Neural cell (in vitro differentiated cells): ENCODE data around the gene TADA2A. TPM values are rescaled to one million over a fixed set of nuclear protein-coding genes. Genes with fewer than 3 reads are reported as not detected.

Experiments
- H2AFZ ChIP-seq: fragments of 200-600, 300-800 bp; sonication (generic), shearing (Covaris generic); 2 replicates; pipeline ENCODE4 v1.6.0; 2014; ENCODE audit warnings: low read depth, mild to moderate bottlenecking, antibody characterized with exemption, low read length, moderate library complexity
- H3F3A ChIP-seq: fragments of 200-600 bp; shearing (Covaris generic); 2 replicates; pipeline ENCODE4 v1.6.1; 2016; ENCODE audit warnings: mild to moderate bottlenecking, moderate library complexity, mixed read lengths, antibody characterized with exemption, low read length; ENCODE audit not compliant: insufficient read depth, poor library complexity, severe bottlenecking
- H3K27ac ChIP-seq: fragments of 200-600, 300-800 bp; sonication (generic), shearing (Covaris generic); 2 replicates; pipeline ENCODE4 v1.5.1; 2014; ENCODE audit warnings: mild to moderate bottlenecking, low read length, moderate library complexity
- H3K27me3 ChIP-seq: fragments of 300-800, 200-600 bp; sonication (generic), shearing (Covaris generic); 2 replicates; pipeline ENCODE4 v1.6.0; 2014; ENCODE audit warnings: mild to moderate bottlenecking, low read depth, low read length, moderate library complexity; ENCODE audit not compliant: insufficient read depth
- H3K36me3 ChIP-seq: fragments of 300-800, 200-600 bp; sonication (generic), shearing (Covaris generic); 2 replicates; pipeline ENCODE4 v1.5.1; 2014; ENCODE audit warnings: mild to moderate bottlenecking, antibody characterized with exemption, low read length, moderate library complexity; ENCODE audit not compliant: insufficient read depth
- H3K4me2 ChIP-seq: fragments of 300-800, 200-600 bp; sonication (generic), shearing (Covaris generic); 2 replicates; pipeline ENCODE4 v1.6.0; 2014; ENCODE audit warnings: mild to moderate bottlenecking, low read length
- H3K4me3 ChIP-seq: fragments of 300-800, 200-600 bp; sonication (generic), shearing (Covaris generic); 2 replicates; pipeline ENCODE4 v1.5.1; 2014; ENCODE audit warnings: mild to moderate bottlenecking, low read length, moderate library complexity
- H3K79me2 ChIP-seq: fragments of 200-600 bp; shearing (Covaris generic); replicated peaks from 2 replicates; pipeline ENCODE4 v1.6.0; 2014; ENCODE audit warnings: mild to moderate bottlenecking, low read length, moderate library complexity; ENCODE audit not compliant: insufficient read depth
- H3K9ac ChIP-seq: fragments of 300-800, 200-600 bp; sonication (generic), shearing (Covaris generic); 2 replicates; pipeline ENCODE4 v1.6.1; 2016; ENCODE audit warnings: mild to moderate bottlenecking, low read length, mixed read lengths
- H3K9me2 ChIP-seq: fragments of 200-600 bp; shearing (Covaris generic); 2 replicates; pipeline ENCODE4 v1.6.1; 2016; ENCODE audit warnings: mild to moderate bottlenecking, low read length, mixed read lengths; ENCODE audit not compliant: insufficient read depth
- H3K9me3 ChIP-seq: fragments of 200-600, 300-800 bp; sonication (generic), shearing (Covaris generic); 2 replicates; pipeline ENCODE4 v1.6.1; 2016; ENCODE audit warnings: mild to moderate bottlenecking, mixed run types, low read length, moderate library complexity, mixed read lengths
- H4K20me1 ChIP-seq: fragments of 200-600 bp; shearing (Covaris generic); 2 replicates; pipeline ENCODE4 v1.6.1; 2016; ENCODE audit warnings: mild to moderate bottlenecking, mixed run types; ENCODE audit not compliant: insufficient read depth
- CTCF ChIP-seq: fragments of 450-650 bp; IDR thresholded peaks from 2 replicates; pipeline ENCODE4 v1.5.1; 2014; ENCODE audit warnings: antibody characterized with exemption, mild to moderate bottlenecking, moderate library complexity; ENCODE audit not compliant: poor library complexity, severe bottlenecking
- EP300 ChIP-seq: fragments of 450-650 bp; conservative IDR thresholded peaks from 2 replicates; pipeline ENCODE4 v1.6.1; 2014; ENCODE audit warnings: antibody characterized with exemption, mild to moderate bottlenecking, moderate library complexity; ENCODE audit not compliant: poor library complexity, severe bottlenecking
- EZH2 ChIP-seq: fragments of 200-600, 300-800 bp; shearing (Covaris generic), sonication (generic); IDR thresholded peaks from 2 replicates; pipeline ENCODE4 v1.6.1; 2014; ENCODE audit warnings: antibody characterized with exemption, low read length, borderline replicate concordance, mild to moderate bottlenecking; ENCODE audit not compliant: insufficient read depth, poor library complexity, severe bottlenecking
- MXI1 ChIP-seq: fragments of 450-650 bp; conservative IDR thresholded peaks from 2 replicates; pipeline ENCODE4 v1.6.1; 2014; ENCODE audit warnings: antibody characterized with exemption, mild to moderate bottlenecking; ENCODE audit not compliant: poor library complexity, severe bottlenecking
- POLR2AphosphoS5 ChIP-seq: IDR thresholded peaks from 2 replicates; pipeline ENCODE4 v1.6.1; 2012
- RAD21 ChIP-seq: fragments of 450-650 bp; conservative IDR thresholded peaks from 2 replicates; pipeline ENCODE4 v1.6.1; 2014; ENCODE audit warnings: antibody characterized with exemption, mild to moderate bottlenecking, moderate library complexity
- SMC3 ChIP-seq: fragments of 450-650 bp; conservative IDR thresholded peaks from 2 replicates; pipeline ENCODE4 v1.6.1; 2014; ENCODE audit warnings: antibody characterized with exemption, mild to moderate bottlenecking, moderate library complexity; ENCODE audit not compliant: poor library complexity
- TAF1 ChIP-seq: IDR thresholded peaks from 2 replicates; pipeline ENCODE4 v1.6.1; 2012; ENCODE audit warnings: low read depth
- polyA plus RNA-seq: library from polyadenylated mRNA; depleted of rRNA; stranded (reverse); fragments of >200 nt; gene quantifications from 2 replicates; pipeline ENCODE4 v1.2.3, GENCODE V29; 2014
- TF ChIP-seq, protein P1 (sequence below): IDR thresholded peaks from 2 replicates; pipeline ENCODE4 v1.6.1; 2012; ENCODE audit warnings: borderline replicate concordance

TADA2A gene
- polyA plus RNA-seq, 1 donor from 2014 or later = 23.5 TPM

DNA sequence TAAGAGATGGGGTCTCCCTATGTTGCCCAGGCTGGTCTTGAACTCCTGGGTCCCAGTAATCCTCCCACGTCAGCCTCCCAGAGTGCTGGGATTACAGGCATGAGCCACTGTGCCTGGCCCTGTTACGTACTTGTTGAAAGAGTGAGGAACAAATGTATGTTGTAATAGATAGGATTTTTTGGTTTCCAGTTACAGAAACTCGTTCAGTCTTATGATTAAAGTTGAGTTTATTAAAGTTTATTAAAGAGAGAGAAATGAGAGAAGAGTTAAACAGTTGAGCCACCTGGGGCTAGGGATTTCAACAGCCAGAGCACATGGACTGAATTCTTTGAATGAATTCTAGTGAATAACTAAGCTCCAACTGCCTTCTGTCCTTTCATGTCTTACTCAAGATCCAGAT is 3.7 kb downstream of the TADA2A start:
- Histone ChIP-seq H3K9me2 (no peaks in the 10 kb centered on the region), H3K4me2 (no peak overlapping the region), H3K27ac (no peak overlapping the region), H3K27me3 (no peaks in the 10 kb centered on the region), H3F3A (no peaks in the 10 kb centered on the region), H3K9me3 (no peaks in the 10 kb centered on the region), H2AFZ (no peak overlapping the region), H3K36me3 (no peaks in the 10 kb centered on the region), H3K79me2 (peaks cover 3% of the 10 kb centered on the region), H3K9ac (no peak overlapping the region), H4K20me1 (no peaks in the 10 kb centered on the region), H3K4me3 (no peak overlapping the region)
- TF ChIP-seq CTCF = no peak
- no peak for TF ChIP-seq EZH2
- TF ChIP-seq MXI1 = no peak
- no peak for TF ChIP-seq EP300
- no peak for TF ChIP-seq TAF1
- TF ChIP-seq, protein P1, sequence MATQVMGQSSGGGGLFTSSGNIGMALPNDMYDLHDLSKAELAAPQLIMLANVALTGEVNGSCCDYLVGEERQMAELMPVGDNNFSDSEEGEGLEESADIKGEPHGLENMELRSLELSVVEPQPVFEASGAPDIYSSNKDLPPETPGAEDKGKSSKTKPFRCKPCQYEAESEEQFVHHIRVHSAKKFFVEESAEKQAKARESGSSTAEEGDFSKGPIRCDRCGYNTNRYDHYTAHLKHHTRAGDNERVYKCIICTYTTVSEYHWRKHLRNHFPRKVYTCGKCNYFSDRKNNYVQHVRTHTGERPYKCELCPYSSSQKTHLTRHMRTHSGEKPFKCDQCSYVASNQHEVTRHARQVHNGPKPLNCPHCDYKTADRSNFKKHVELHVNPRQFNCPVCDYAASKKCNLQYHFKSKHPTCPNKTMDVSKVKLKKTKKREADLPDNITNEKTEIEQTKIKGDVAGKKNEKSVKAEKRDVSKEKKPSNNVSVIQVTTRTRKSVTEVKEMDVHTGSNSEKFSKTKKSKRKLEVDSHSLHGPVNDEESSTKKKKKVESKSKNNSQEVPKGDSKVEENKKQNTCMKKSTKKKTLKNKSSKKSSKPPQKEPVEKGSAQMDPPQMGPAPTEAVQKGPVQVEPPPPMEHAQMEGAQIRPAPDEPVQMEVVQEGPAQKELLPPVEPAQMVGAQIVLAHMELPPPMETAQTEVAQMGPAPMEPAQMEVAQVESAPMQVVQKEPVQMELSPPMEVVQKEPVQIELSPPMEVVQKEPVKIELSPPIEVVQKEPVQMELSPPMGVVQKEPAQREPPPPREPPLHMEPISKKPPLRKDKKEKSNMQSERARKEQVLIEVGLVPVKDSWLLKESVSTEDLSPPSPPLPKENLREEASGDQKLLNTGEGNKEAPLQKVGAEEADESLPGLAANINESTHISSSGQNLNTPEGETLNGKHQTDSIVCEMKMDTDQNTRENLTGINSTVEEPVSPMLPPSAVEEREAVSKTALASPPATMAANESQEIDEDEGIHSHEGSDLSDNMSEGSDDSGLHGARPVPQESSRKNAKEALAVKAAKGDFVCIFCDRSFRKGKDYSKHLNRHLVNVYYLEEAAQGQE = no peak
- no peak for TF ChIP-seq RAD21
- no peak for TF ChIP-seq SMC3
- no peak for TF ChIP-seq POLR2AphosphoS5

GRCh38 chr17:37413875-37414519 is 7.3 kb downstream of the TADA2A start:
- no peak for TF ChIP-seq POLR2AphosphoS5
- TF ChIP-seq EZH2 = no peak
- no peak for TF ChIP-seq CTCF
- TF ChIP-seq SMC3 = no peak
- TF ChIP-seq RAD21 = no peak
- no peak for TF ChIP-seq EP300
- TF ChIP-seq, protein P1 = no peak
- TF ChIP-seq MXI1 = no peak
- TF ChIP-seq TAF1 = no peak
- Histone ChIP-seq H3F3A (no peaks in the 10 kb centered on the region), H3K9me2 (no peaks in the 10 kb centered on the region), H3K9ac (no peak overlapping the region), H3K27ac (no peak overlapping the region), H3K4me2 (no peak overlapping the region), H3K4me3 (no peak overlapping the region), H4K20me1 (no peaks in the 10 kb centered on the region), H2AFZ (no peak overlapping the region), H3K79me2 (peaks cover 3% of the 10 kb centered on the region), H3K27me3 (no peaks in the 10 kb centered on the region), H3K9me3 (no peaks in the 10 kb centered on the region), H3K36me3 (no peaks in the 10 kb centered on the region)
